Brain microvascular endothelial cell (primary cell): ENCODE data around the gene COL26A1.

Experiments used
- DNase-seq: peaks from one replicate; pipeline ENCODE4 v3.0.0-alpha.2; 2020
- H3K27ac ChIP-seq: fragments of 250-450 bp; sonication (Bioruptor Pico); 2 replicates; pipeline ENCODE4 v1.5.1; 2020; ENCODE audit warnings: mild to moderate bottlenecking, moderate library complexity
- H3K27me3 ChIP-seq: fragments of 250-450 bp; sonication (Bioruptor Pico); replicated peaks from 2 replicates; pipeline ENCODE4 v1.5.1; 2020; ENCODE audit warnings: mild to moderate bottlenecking
- H3K36me3 ChIP-seq: fragments of 250-450 bp; sonication (Bioruptor Pico); replicated peaks from 2 replicates; pipeline ENCODE4 v1.5.1; 2020; ENCODE audit warnings: mild to moderate bottlenecking
- H3K4me3 ChIP-seq: 2 replicates; pipeline ENCODE4 v1.5.1; 2011; ENCODE audit warnings: low read depth, mild to moderate bottlenecking, control low read depth, low read length, moderate library complexity
- CTCF ChIP-seq: IDR thresholded peaks from 2 replicates; pipeline ENCODE4 v1.5.1; 2011; ENCODE audit warnings: low read depth, mild to moderate bottlenecking, moderate library complexity, low read length, control low read depth, inconsistent platforms; ENCODE audit errors: missing control alignments
- in situ Hi-C: cut with HindIII; loops from 2 replicates; pipeline ENCODE4 v1.10.0; 2017; ENCODE audit warnings: low sequenced_read_pairs, low pct_ligation_motif_present

Gene COL26A1

GRCh38 chr7:101507327-101507726, 144.7 kb downstream of the COL26A1 start:
- no peaks in the 10 kb centered on the region for H3K36me3 ChIP-seq
- no peak for DNase-seq
- H3K27ac ChIP-seq, result no peak overlapping the region
- TF ChIP-seq CTCF, result no peak
- no peak overlapping the region for H3K4me3 ChIP-seq
- in situ Hi-C loops, result no loop called here
- peaks cover 6% of the 10 kb centered on the region for H3K27me3 ChIP-seq

- H3K36me3 ChIP-seq, result no peaks in the 10 kb centered on the region
- peak; percentile 16 for DNase-seq
- in situ Hi-C loops, result no loop called here
- H3K27ac ChIP-seq, result no peak overlapping the region
- peaks cover 6% of the 10 kb centered on the region for H3K27me3 ChIP-seq
- peak; percentile 71 for TF ChIP-seq CTCF
- H3K4me3 ChIP-seq, result no peak overlapping the region
Observed at GRCh38 chr7:101507791-101508252, 145.1 kb downstream of the COL26A1 start.

- DNase-seq, result no peak
- in situ Hi-C loops, result no loop called here
- Histone ChIP-seq H3K4me3 (no peak overlapping the region), H3K27me3 (peaks cover 6% of the 10 kb centered on the region), H3K36me3 (no peaks in the 10 kb centered on the region), H3K27ac (no peak overlapping the region)
- TF ChIP-seq CTCF, result no peak
Observed at GRCh38 chr7:101510297-101510696, 147.6 kb downstream of the COL26A1 start.

- Histone ChIP-seq H3K36me3 (no peaks in the 10 kb centered on the region), H3K27me3 (peaks cover 6% of the 10 kb centered on the region), H3K27ac (no peak overlapping the region), H3K4me3 (no peak overlapping the region)
- no peak for TF ChIP-seq CTCF
- in situ Hi-C loops, result no loop called here
- no peak for DNase-seq
Observed at GRCh38 chr7:101511965-101512364, 149.3 kb downstream of the COL26A1 start.

- in situ Hi-C loops, result no loop called here
- no peak for TF ChIP-seq CTCF
- no peak for DNase-seq
- H3K36me3 ChIP-seq, result no peaks in the 10 kb centered on the region
- peaks cover 6% of the 10 kb centered on the region for H3K27me3 ChIP-seq
- H3K4me3 ChIP-seq, result no peak overlapping the region
- no peak overlapping the region for H3K27ac ChIP-seq
Observed at GRCh38 chr7:101516851-101517250, 154.2 kb downstream of the COL26A1 start.

- no peak for DNase-seq
- Histone ChIP-seq H3K36me3 (no peaks in the 10 kb centered on the region), H3K27ac (no peak overlapping the region), H3K4me3 (no peak overlapping the region), H3K27me3 (peaks cover 6% of the 10 kb centered on the region)
- in situ Hi-C loops, result no loop called here
- TF ChIP-seq CTCF, result no peak
Observed at GRCh38 chr7:101517304-101517703, 154.6 kb downstream of the COL26A1 start.
